Brain microvascular endothelial cell (primary cell): Measurements from ENCODE around the gene SCN1A.
"Not testable (repeated sequence)": the region's sequence is repeated elsewhere in the genome, so short reads cannot be mapped to it uniquely, and the experiment has no call there.

ENCODE experiments used
- DNase-seq: peaks from one replicate; pipeline ENCODE4 v3.0.0-alpha.2; 2020
- H3K27ac ChIP-seq: fragments of 250-450 bp; sonication (Bioruptor Pico); 2 replicates; pipeline ENCODE4 v1.5.1; 2020; ENCODE audit warnings: mild to moderate bottlenecking, moderate library complexity
- H3K27me3 ChIP-seq: fragments of 250-450 bp; sonication (Bioruptor Pico); replicated peaks from 2 replicates; pipeline ENCODE4 v1.5.1; 2020; ENCODE audit warnings: mild to moderate bottlenecking
- H3K36me3 ChIP-seq: fragments of 250-450 bp; sonication (Bioruptor Pico); replicated peaks from 2 replicates; pipeline ENCODE4 v1.5.1; 2020; ENCODE audit warnings: mild to moderate bottlenecking
- H3K4me3 ChIP-seq: 2 replicates; pipeline ENCODE4 v1.5.1; 2011; ENCODE audit warnings: low read depth, mild to moderate bottlenecking, control low read depth, low read length, moderate library complexity
- CTCF ChIP-seq: IDR thresholded peaks from 2 replicates; pipeline ENCODE4 v1.5.1; 2011; ENCODE audit warnings: low read depth, mild to moderate bottlenecking, moderate library complexity, low read length, control low read depth, inconsistent platforms; ENCODE audit errors: missing control alignments
- in situ Hi-C: cut with HindIII; loops from 2 replicates; pipeline ENCODE4 v1.10.0; 2017; ENCODE audit warnings: low sequenced_read_pairs, low pct_ligation_motif_present

The SCN1A gene

DNA sequence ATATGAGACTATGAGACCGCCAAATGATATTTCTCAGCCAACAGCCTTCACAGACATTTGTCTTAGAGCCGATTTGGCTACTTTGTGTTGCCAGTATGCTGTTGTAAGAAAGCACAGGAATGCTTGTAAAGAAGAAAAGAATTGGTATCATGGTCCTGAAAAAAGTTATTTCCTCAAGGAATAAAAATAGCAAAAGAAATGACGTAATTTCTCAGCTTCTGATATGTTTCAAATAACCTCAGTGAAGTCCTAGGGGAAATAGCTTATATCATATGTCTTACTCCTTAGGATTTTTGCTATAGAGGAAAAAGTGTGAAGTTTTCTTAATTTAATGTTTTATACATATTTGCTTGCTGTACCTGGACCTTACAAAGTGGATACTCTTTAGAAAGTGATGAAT lies 23.0 kb downstream of the SCN1A start:
- H3K27ac ChIP-seq, result no peak overlapping the region
- H3K4me3 ChIP-seq, result no peak overlapping the region
- no peaks in the 10 kb centered on the region for H3K36me3 ChIP-seq
- TF ChIP-seq CTCF, result no peak
- H3K27me3 ChIP-seq, result no peaks in the 10 kb centered on the region
- no peak for DNase-seq
- in situ Hi-C loops, result no loop called here

DNA sequence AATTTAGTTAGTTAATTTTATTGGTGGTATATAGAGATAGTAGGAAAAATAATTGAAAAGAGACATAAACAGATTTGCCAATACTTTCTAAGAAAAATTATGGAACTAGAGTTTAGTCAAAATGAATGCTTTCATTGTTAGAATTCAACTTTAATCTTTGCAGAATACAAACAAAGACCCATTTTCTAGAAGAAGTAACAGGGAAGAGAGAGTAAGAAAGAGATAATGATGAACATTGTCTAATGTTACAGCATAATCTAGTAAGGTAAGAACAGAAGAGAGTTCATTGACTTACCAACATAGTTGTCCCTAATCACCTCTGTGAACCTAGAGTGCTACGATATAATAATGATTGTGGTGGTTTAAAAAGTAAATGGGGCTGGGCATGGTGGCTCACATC lies 23.7 kb downstream of the SCN1A start:
- no peaks in the 10 kb centered on the region for H3K27me3 ChIP-seq
- no peak overlapping the region for H3K27ac ChIP-seq
- H3K4me3 ChIP-seq, result no peak overlapping the region
- in situ Hi-C loops, result no loop called here
- TF ChIP-seq CTCF, result no peak
- no peak for DNase-seq
- H3K36me3 ChIP-seq, result no peaks in the 10 kb centered on the region

DNA sequence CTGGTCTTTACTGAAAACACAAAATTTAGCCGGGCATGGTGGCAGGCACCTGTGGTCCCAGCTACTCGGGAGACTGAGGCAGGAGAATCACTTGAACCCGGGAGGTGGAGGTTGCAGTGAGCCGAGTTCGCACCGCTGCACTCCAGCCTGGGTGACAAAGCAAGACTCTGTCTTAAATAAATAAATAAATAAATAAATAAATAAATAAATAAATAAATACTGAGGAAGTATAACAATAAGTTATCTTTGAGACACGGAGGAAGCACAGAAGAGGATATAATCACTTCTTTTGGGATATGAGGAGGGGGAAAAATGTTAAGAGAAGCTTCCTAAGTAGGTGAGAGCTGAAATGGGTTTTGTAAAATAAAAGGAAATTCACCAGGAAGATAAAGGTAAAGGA lies 24.5 kb downstream of the SCN1A start:
- H3K36me3 ChIP-seq, DNase-seq, H3K27ac ChIP-seq, H3K27me3 ChIP-seq, in situ Hi-C loops, H3K4me3 ChIP-seq: not testable (repeated sequence)

GRCh38 chr2:166094325-166094724 lies 33.5 kb downstream of the SCN1A start:
- H3K27me3 ChIP-seq, result no peaks in the 10 kb centered on the region
- TF ChIP-seq CTCF, result no peak
- H3K36me3 ChIP-seq, result no peaks in the 10 kb centered on the region
- DNase-seq, result no peak
- in situ Hi-C loops, result no loop called here
- no peak overlapping the region for H3K27ac ChIP-seq
- H3K4me3 ChIP-seq, result no peak overlapping the region

GRCh38 chr2:166092889-166093288 lies 34.9 kb downstream of the SCN1A start:
- Histone ChIP-seq H3K4me3 (no peak overlapping the region), H3K36me3 (no peaks in the 10 kb centered on the region), H3K27ac (peak overlapping the region; percentile 43), H3K27me3 (no peaks in the 10 kb centered on the region)
- no peak for TF ChIP-seq CTCF
- DNase-seq, result peak; percentile 77
- in situ Hi-C loops, result no loop called here

- DNase-seq, result no peak
- Histone ChIP-seq H3K4me3 (no peak overlapping the region), H3K36me3 (no peaks in the 10 kb centered on the region), H3K27ac (peak overlapping the region; percentile 52), H3K27me3 (no peaks in the 10 kb centered on the region)
- no peak for TF ChIP-seq CTCF
- in situ Hi-C loops, result no loop called here
Observed at GRCh38 chr2:166091439-166091838, 36.4 kb downstream of the SCN1A start.
